A204.1 (cell line): ENCODE results near the gene RSAD1.
"Not testable (repeated sequence)": the region's sequence is repeated elsewhere in the genome, so short reads cannot be mapped to it uniquely, and the experiment has no call there.

Source experiments
- FAIRE-seq: peaks from 2 replicates; lab custom pipeline; 2012; peaks lifted over from hg19 to GRCh38; lab: Jason Lieb, UNC

The RSAD1 gene

DNA sequence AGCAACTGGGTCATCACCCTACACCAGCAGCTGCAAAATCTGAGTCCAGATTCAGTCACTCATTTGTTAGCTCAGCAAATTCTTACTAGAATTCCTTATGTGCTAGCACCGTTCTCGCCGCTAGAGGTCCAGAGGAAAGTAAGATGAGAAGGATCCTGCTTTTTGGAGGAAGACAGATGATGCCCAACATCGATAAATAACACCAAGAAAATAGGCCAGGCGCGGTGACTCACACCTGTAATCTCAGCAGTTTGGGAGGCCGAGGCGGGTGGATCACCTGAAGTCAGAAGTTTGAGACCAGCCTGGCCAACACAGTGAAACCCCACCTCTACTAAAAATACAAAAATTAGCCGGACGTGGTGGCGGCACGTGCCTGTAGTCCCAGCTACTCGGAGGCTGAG is 5.9 kb upstream of the RSAD1 start:
- FAIRE-seq, result not testable (repeated sequence)

DNA sequence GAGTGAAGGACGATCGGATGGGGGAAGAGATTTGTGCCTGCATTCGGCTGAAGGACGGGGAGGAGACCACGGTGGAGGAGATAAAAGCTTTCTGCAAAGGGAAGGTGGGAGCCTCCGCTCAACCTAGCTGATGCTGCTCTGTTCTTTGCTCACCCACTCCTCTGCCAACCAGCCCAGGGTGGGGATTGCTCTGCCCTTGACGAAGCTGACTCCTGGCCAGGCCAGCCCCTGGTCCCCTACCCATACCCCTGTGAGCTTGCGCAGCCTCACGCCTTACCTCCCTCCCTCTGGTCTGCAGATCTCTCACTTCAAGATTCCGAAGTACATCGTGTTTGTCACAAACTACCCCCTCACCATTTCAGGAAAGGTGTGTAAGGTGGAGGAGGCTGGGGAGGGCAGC is 4.8 kb upstream of the RSAD1 start:
- no peak for FAIRE-seq

DNA sequence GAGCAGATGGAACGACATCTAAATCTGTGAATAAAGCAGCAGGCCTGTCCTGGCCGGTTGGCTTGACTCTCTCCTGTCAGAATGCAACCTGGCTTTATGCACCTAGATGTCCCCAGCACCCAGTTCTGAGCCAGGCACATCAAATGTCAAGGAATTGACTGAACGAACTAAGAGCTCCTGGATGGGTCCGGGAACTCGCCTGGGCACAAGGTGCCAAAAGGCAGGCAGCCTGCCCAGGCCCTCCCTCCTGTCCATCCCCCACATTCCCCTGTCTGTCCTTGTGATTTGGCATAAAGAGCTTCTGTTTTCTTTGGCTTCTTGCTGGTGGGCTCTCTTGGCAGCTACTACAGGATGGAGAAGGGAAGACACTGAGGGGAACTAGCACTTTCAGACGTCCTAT is 4.1 kb upstream of the RSAD1 start:
- no peak for FAIRE-seq

DNA sequence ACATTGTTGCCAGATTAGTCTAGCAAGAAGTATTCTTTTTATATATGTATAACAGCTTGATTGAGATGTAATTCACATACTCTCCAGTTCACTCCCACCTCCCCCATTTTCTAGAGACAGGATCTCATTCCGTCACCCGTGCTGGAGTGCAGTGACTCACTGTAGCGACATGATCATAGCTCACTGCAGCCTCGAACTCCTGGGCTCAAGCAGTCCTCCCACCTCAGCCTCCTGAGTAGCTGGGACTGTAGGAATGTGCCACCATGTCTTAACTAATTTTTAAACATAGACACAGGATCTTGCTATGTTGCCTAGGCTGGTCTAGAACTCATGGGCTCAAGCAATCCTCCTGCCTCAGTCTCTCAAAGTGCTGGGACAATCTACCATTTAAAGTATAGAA is 3.3 kb upstream of the RSAD1 start:
- FAIRE-seq, result no peak

DNA sequence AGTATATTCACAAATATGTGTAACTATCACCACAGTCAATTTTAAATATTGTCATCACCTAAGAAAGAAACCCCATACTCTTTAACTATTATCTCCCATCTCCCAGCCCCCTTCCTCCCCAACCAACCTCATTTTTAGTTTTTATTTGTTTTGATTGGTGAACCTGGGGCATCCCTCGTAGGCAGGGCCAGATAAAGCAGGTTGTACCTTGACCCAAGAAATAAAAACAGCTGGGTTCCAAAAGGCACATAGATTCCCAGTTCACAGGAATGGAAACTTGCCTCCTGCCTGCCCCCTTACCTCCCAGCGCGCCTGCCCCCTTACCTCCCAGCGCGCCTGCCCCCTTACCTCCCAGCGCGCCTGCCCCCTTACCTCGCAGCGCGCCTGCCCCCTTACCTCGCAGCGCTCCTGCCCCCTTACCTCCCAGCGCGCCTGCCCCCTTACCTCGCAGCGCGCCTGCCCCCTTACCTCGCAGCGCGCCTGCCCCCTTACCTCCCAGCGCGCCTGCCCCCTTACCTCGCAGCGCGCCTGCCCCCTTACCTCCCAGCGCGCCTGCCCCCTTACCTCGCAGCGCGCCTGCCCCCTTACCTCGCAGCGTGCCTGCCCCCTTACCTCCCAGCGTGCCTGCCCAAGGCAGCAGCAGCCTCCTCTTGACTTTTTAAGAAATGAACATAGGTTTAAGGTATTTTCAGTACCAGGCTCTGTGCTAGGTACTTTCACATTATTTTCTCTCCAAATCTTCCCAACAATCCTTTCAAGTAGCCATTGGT is 2.7 kb upstream of the RSAD1 start:
- FAIRE-seq, result not testable (repeated sequence)

DNA sequence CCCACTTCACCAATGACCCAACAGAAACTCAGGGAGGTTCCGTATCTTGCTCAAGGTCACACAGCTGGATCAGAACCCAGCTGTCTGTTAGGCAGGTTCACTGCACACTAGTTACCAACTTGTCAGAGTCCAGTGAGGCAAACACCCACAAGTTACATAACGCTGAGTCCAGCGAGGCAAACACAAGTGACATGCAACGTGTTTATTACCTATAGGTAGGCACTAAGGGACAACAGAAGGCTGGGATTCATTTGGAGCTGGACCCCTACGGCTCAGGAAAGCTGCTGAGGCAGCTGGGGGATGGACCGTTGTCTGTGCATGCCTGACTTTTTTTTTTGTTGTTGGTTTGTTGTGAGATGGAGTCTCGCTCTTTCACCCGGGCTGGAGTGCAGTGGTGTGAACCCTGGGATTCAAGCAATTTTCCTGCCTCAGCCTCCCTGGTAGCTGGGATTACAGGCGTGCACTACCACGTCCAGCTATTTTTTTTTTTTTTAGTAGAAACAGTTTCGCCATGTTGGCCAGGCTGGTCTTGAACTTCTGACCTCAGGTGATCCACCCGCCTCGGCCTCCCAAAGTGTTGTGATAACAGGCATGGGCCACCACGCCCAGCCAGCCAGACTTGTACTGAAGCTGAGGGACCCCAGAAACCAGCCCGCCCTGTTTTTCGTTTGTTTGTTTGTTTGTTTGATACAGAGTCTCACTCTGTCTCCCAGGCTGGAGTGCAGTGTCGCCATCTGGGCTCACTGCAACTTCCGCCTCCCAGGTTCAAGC is 1.9 kb upstream of the RSAD1 start:
- no peak for FAIRE-seq

DNA sequence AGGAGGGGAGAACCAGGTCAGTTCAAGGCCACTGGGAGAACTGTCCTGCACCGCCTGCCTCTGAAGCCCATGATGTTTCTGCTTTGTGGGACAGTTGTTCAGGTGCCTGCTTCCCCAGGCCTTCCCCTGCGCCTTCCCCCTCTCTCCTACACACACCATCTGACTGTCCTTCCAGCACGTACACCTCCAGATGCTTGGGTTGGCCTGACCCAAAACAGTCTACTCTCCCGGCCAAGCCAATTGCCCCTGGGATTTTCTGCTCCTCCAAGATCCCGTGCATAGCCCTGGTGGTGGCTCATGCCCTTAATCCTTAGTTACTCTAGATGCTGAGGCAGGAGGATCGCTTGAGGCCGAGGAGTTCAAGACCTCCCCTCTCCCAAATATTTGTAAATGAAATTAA is 684 bp upstream of the RSAD1 start:
- no peak for FAIRE-seq

DNA sequence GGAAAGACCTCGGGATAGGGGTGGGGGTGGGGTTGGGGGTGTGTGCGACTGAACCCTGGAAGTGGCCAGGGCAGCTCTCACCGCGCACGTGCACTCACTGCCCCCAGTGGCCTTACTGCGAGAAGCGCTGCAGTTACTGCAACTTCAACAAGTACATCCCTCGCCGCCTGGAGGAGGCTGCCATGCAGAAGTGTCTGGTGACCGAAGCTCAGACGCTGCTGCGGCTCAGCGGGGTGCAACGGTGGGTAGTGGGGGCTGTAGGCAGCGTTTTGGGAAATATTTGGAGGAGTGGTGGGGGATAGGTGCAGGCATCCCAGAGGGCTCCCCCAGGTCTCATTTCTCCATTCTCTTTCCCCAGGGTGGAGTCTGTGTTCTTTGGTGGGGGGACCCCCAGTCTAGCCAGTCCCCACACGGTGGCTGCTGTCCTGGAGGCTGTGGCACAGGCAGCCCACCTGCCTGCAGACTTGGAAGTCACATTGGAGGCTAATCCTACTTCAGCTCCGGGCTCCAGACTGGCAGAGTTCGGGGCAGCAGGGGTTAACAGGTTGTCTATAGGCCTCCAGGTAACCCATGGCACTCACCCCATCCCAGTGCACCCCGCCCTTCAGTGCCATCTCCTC is 972 bp downstream of the RSAD1 start:
- FAIRE-seq, result no peak

DNA sequence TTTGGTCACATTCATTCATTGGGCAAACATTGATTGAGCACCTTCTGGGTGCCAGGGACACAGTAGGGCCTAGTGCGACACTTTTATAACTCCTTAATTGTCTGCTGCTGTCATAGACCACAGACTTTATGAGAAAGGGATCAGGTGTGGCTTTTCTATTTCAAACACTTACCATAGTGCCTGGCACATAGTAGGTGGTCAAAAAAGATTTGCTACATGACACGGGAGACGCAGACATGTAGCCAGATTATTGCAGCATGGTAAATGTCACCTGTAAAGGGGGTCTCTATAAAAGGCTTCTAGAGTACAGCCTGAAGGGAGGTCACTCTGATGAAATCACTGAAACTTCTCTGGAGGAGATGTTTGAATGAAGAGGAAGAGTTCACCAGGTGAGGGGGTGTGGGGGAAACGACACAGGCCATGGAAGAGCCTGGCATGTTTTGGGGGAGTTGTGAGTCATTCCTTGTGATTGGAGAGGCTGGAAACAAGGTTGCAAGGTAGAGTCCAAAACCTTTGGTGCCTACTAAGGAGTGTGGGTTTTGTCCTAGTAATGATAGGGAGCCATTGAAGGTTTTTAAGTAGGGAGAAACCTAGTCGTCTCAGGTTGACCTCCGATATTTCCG is 1.6 kb downstream of the RSAD1 start:
- FAIRE-seq, result no peak

DNA sequence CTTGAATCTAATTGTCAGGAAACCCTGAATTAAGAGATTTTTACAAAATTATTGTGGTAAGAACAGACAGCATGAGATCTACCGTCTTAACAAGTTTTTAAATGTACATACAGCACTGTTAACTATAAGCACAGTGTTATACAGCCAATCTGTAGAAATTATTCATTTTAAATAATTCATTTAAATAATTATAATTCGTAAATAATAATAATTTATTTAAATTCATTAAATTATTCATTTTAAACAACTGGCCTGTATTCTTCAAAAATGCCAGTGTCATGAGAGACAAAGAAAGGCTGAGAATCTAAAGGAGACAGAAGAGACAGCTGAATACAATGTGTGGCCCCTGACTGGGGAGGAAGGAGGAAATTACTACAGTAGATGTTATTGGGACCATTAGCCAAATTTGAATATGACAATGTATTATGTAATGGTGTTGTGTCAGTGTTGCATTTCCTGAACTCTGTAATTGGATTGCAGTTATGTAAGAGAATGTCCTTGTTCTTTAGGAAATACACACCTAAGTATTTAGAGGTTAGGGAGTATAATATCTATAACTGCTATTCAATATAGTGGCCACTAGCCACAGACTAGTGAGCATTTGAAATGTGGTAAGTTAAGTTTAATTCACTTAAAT is 2.3 kb downstream of the RSAD1 start:
- no peak for FAIRE-seq

DNA sequence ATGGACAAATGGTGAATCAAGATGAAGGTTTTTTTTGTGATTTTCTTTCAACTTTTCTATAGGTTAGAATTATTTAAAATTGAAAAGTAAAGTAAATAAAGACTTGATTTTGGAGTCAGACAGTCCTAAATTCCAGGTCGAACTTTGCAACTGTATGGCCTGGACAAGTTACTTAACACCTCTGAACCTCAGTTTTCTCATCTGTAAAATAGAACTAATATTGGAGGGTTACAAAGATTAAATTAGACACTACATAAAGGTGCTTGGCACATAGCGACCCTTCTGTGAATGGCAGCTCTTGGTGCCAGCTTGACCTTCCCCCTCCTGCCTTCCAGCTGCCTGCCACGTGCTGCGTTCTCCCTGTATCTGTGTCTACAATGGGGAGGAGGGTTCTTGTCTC is 3.0 kb downstream of the RSAD1 start:
- no peak for FAIRE-seq

DNA sequence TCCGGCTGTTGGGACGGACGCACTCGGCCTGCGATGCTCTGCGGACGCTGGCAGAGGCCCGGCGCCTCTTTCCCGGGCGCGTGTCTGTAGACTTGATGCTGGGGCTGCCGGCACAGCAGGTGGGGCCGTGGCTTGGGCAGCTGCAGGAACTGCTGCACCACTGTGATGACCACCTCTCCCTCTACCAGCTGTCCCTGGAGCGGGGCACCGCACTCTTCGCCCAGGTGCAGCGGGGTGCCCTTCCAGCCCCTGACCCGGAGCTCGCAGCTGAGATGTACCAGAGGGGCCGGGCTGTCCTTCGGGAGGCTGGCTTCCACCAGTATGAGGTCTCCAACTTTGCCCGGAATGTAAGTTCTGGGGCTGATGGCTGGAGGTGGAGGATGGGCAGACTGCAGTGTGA is 3.5 kb downstream of the RSAD1 start:
- no peak for FAIRE-seq

DNA sequence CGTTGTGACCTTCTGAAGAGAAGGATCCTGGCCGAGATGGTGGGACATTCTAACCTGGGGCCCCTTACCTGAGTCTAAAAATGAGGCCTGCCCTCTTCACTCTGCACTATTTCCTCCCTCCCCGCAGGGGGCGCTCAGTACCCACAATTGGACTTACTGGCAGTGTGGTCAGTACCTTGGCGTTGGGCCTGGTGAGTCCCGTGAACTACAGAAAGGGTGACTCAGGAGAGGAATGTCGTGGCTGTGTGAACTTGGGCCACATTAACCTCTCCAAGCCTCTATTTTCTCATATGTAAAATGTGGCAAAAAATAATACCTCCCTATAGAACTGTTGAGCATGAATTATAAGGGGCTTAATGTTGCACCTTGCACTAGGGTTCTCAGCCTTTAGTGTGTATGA is 3.9 kb downstream of the RSAD1 start:
- FAIRE-seq, result peak; percentile 6

DNA sequence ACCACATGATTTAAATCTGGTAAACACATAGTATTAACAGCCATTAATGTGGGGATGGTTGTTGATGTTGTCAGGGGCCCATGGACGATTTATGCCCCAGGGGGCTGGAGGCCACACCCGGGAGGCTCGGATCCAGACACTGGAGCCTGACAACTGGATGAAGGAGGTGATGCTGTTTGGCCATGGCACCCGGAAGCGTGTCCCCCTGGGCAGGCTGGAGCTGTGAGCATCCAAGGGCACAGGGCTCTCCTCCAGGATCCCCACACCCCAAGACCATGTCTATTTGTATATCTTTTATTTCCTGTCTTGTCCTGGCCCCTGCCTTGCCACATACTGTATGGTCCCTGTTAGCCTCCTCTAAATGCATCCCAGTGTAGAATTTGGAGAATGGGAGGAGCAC is 4.6 kb downstream of the RSAD1 start:
- no peak for FAIRE-seq

DNA sequence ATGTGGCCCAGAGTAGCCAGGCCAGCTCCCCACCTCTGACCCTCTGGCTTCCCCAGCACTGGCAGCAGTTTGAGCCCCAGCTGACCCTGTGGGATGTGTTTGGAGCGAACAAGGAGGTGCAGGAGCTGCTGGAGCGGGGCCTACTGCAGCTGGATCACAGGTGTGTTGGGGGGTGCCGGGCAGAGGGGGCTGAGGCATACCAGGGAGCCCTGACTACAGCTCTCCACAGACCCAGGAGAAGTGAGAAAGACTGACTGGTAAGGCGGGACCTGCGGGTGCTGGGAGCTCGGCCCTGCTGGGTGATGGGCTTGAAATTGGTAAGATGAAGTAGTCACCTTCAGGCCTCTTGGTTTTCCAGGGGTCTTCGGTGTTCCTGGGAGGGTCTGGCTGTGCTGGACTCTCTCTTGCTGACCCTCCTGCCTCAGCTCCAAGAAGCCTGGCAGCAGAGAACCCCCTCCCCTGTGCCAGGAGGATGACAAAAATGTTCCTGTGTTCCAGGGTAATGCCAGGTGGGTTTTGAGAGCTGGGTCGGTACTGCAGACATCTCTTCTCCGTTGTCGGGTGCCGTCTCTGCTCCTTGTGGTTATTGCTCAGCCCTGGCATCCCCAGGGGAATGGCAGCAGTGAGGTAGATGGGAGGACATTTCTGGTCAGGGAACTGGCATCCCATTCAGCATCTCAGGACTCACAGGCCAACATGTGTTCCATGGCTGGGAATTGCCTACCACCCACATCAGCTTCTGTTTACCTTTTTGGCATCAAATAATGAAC is 5.9 kb downstream of the RSAD1 start:
- no peak for FAIRE-seq

DNA sequence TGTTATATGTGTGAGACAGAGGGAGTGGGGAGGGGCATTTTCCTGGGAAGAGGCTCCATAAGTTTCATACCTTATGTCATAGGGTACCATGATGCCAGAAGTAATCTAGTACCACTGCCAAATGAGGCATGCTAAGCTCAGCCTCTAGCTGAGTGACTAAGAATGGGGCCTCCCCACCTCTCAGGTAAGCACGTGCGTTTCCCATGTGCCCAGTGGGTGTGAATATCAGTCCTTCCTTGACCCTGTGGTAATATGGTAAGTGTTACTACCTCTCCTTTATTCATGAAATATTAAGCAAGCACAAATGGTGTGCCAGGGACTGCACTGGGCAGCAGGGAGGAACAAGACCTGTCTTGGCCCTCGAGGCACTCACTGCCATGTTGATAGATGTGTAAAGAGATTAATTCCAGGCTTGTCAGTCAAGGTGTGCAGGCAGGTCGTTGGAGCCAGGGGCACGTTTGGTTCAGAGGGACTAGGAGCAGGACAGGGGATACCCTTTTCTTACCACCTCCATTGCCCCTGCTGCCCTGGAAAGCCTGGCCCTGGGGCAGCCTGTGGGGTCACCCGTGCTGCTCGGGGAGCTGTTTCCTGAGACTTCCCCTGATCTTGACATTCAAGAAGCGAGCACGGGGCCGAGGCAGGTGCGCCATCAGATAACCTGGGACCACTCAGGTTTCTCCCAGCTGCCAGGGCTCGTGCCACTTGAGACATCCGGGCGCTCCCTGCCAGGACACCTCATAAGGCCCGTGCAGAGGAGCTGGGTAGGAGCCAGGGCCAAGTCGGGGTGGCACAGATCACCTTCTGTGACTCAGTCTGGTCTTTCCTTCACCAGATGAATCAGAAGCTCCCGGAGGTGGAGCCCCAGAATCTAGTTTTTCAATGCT is 8.8 kb downstream of the RSAD1 start:
- no peak for FAIRE-seq

DNA sequence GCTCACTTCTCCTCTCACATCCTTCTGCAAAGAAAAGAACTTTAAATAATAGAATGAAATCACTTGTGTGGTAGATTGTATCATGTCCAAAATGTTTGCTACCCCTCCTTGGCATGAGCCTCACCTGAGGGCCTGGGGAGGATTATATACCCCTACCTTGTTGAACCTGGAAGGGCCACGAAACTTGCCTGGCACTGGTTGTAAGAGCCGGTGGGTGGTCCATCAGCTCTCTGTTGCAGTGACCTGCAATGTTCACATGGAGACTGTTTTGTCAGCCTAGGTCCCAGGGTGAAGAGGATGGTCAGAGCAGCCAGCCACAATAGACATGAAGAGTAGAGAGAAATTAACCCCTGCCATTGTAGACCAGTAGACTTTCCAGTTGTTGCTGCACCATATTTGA is 10.2 kb downstream of the RSAD1 start:
- FAIRE-seq, result no peak

DNA sequence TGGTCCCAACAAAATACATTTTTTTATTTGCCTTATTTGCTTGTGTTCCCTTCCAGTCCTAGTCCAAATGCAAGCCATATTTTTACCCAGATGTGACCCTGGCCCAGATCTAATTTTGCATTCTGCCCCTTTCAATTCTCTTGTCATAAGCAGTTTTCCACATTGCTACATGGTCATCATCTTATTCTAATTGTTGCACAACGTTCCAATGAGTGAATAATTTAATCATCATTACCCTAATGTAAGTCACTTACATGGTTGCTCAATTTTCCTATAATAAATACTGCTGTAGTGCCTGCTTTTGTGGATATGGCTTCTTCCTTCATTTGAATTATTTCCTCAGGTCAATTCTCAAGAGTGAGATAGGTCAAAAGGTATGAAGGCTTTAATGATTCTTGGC is 12.8 kb downstream of the RSAD1 start:
- no peak for FAIRE-seq

DNA sequence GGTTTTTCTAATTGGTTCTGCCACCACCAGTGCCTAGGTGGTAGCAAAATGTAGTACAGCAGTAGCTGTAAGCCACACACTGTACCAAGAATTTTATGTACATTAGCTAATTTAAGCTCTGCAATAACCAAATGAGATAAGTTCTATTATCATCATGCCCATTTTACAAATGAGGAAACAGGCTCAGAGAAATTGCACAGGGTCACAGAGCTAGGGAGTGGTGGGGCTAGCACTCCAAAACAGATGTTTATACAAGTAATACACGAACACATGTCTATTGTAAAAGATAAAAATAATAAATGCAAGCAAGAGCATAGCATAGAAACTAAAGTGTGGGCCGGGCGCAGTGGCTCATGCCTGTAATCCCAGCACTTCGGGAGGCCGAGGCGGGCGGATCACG is 13.6 kb downstream of the RSAD1 start:
- FAIRE-seq, result no peak

DNA sequence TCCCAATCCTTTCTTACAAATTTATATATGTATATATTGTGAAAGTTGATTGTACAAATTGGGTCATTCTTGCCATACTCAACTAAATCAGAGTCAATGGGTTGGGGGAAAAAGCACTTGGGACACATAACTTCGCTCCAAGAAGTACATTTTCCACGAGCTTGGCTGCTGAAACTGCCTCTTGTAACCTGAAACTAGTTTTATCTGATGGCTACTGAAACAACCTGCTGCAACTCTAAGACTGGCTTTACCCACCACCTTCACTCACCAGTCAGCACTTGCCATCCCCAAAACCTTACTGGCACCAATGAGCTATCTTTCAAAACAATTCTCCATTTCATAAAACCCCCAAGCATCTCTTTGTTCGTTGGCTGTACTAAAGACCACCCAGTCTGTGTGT is 15.1 kb downstream of the RSAD1 start:
- no peak for FAIRE-seq
